Suprapubic skin (tissue), 3 donors: ENCODE results near the gene F2RL3.

ENCODE experiments used
- POLR2A ChIP-seq, 2 donors: fragments of 450-650 bp; IDR thresholded peaks; one replicate each; pipeline ENCODE4 v1.6.1; 2017; ENCODE audit warnings: antibody characterized with exemption in 2 of 2, mild to moderate bottlenecking in 2 of 2, moderate library complexity in 2 of 2
- TF ChIP-seq, protein P1 (sequence below), 2 donors: fragments of 200-600 bp in 1 of 2; fragments of 450-650 bp in 1 of 2; sonication (generic) in 1 of 2; IDR thresholded peaks; one replicate each; pipeline ENCODE4 v1.5.1; 2016 to 2019; ENCODE audit warnings: antibody characterized with exemption in 2 of 2, mild to moderate bottlenecking in 1 of 2, moderate library complexity in 1 of 2

GRCh38 chr19:16874250-16874977, 14.4 kb upstream of the F2RL3 start:
- no peak for TF ChIP-seq POLR2A (IDR thresholded peaks at IDR 0.05)
- TF ChIP-seq, protein P1, sequence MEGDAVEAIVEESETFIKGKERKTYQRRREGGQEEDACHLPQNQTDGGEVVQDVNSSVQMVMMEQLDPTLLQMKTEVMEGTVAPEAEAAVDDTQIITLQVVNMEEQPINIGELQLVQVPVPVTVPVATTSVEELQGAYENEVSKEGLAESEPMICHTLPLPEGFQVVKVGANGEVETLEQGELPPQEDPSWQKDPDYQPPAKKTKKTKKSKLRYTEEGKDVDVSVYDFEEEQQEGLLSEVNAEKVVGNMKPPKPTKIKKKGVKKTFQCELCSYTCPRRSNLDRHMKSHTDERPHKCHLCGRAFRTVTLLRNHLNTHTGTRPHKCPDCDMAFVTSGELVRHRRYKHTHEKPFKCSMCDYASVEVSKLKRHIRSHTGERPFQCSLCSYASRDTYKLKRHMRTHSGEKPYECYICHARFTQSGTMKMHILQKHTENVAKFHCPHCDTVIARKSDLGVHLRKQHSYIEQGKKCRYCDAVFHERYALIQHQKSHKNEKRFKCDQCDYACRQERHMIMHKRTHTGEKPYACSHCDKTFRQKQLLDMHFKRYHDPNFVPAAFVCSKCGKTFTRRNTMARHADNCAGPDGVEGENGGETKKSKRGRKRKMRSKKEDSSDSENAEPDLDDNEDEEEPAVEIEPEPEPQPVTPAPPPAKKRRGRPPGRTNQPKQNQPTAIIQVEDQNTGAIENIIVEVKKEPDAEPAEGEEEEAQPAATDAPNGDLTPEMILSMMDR (IDR thresholded peaks at IDR 0.05), result no peak
